WTC11 (cell line): ENCODE measurements around the gene PNO1. TPM values are rescaled to one million over a fixed set of nuclear protein-coding genes. Genes with fewer than 3 reads are reported as not detected.
A peak's percentile ranks its signal among the peaks of the same experiment; 100 is the strongest.

Experiments
- ATAC-seq: fragments of 200-7000 bp; cut with Tn5 transposase; 2 replicates; pipeline ENCODE4 v1.10.0; 2021; ENCODE audit warnings: mild to moderate bottlenecking, moderate library complexity
- CTCF ChIA-PET: fragments of 300-600 bp; sonication (Branson Sonifier 250); formaldehyde crosslinking; loops from one replicate; lab custom pipeline; 2021; ENCODE audit warnings: antibody characterized with exemption; lab: Charles Lee
- POLR2A ChIA-PET: fragments of 350-600 bp; sonication (Branson Sonifier 250); formaldehyde crosslinking; loops from one replicate; lab custom pipeline; 2021; ENCODE audit warnings: antibody characterized with exemption; lab: Charles Lee
- DNase-seq: peaks from one replicate; pipeline ENCODE4 v3.0.0; 2021; ENCODE audit warnings: low spot score
- H3K27ac Mint-ChIP-seq: 2 replicates; pipeline ENCODE4 v1.8.0; 2021; ENCODE audit warnings: mixed read lengths
- H3K27me3 Mint-ChIP-seq: 2 replicates; pipeline ENCODE4 v1.8.0; 2021; ENCODE audit warnings: low read depth, mild to moderate bottlenecking, moderate library complexity, mixed read lengths
- H3K36me3 Mint-ChIP-seq: 2 replicates; pipeline ENCODE4 v1.8.0; 2021; ENCODE audit warnings: mixed read lengths
- H3K4me1 Mint-ChIP-seq: 2 replicates; pipeline ENCODE4 v1.8.0; 2022; ENCODE audit warnings: mixed read lengths
- H3K4me3 Mint-ChIP-seq: 2 replicates; pipeline ENCODE4 v1.8.0; 2021; ENCODE audit warnings: mild to moderate bottlenecking, moderate library complexity, mixed read lengths
- H3K9me3 Mint-ChIP-seq: 2 replicates; pipeline ENCODE4 v1.8.0; 2021; ENCODE audit warnings: mixed read lengths
- CBFB ChIP-seq: sonication (generic); formaldehyde crosslinking; IDR thresholded peaks from 2 replicates; pipeline ENCODE4 v1.8.1; 2022; ENCODE audit warnings: mild to moderate bottlenecking, low read depth, missing genetic modification reagents
- FOXP4 ChIP-seq: sonication (generic); formaldehyde crosslinking; IDR thresholded peaks from 2 replicates; pipeline ENCODE4 v1.8.0; 2022; ENCODE audit warnings: mild to moderate bottlenecking, missing genetic modification reagents
- GTF2I ChIP-seq: fragments of 250-450 bp; sonication (Bioruptor Pico); conservative IDR thresholded peaks from 2 replicates; pipeline ENCODE4 v1.4.0; 2021; ENCODE audit warnings: mild to moderate bottlenecking
- PRDM15 ChIP-seq: sonication (generic); formaldehyde crosslinking; IDR thresholded peaks from 2 replicates; pipeline ENCODE4 v1.8.0; 2022; ENCODE audit warnings: missing genetic modification reagents
- TCF7 ChIP-seq: sonication (generic); formaldehyde crosslinking; IDR thresholded peaks from 2 replicates; pipeline ENCODE4 v1.8.0; 2022; ENCODE audit warnings: mild to moderate bottlenecking, low read depth, missing genetic modification reagents, moderate library complexity
- USF1 ChIP-seq: sonication (generic); formaldehyde crosslinking; IDR thresholded peaks from 2 replicates; pipeline ENCODE4 v1.8.0; 2022; ENCODE audit warnings: mild to moderate bottlenecking, missing genetic modification reagents
- ZMAT4 ChIP-seq: fragments of 250-450 bp; sonication (Bioruptor Pico); IDR thresholded peaks from 2 replicates; pipeline ENCODE4 v1.9.0; 2021; ENCODE audit warnings: mild to moderate bottlenecking
- ZNF138 ChIP-seq: sonication (generic); formaldehyde crosslinking; conservative IDR thresholded peaks from 2 replicates; pipeline ENCODE4 v1.8.1; 2022; ENCODE audit warnings: mild to moderate bottlenecking, moderate library complexity, missing genetic modification reagents
- ZNF263 ChIP-seq: sonication (generic); formaldehyde crosslinking; IDR thresholded peaks from 2 replicates; pipeline ENCODE4 v1.8.1; 2022; ENCODE audit warnings: low read depth, mild to moderate bottlenecking, moderate library complexity, missing genetic modification reagents
- ZNF281 ChIP-seq: sonication (generic); formaldehyde crosslinking; IDR thresholded peaks from 2 replicates; pipeline ENCODE4 v1.8.0; 2023; ENCODE audit warnings: mild to moderate bottlenecking, missing genetic modification reagents
- total RNA-seq: library from RNA; stranded (reverse); gene quantifications from 3 replicates; pipeline ENCODE4 v1.2.3, GENCODE V29; 2021

PNO1 gene
- total RNA-seq, 1 experiment from 2014 or later: 24.0 TPM

GRCh38 chr2:68141875-68142274 is 15.8 kb upstream of the PNO1 start:
- Mint-ChIP-seq H3K9me3 (no peaks in the 10 kb centered on the region), H3K27ac (no peak overlapping the region), H3K4me3 (no peak overlapping the region), H3K36me3 (peaks cover 3% of the 10 kb centered on the region), H3K4me1 (no peaks in the 10 kb centered on the region), H3K27me3 (no peaks in the 10 kb centered on the region)
- ChIA-PET CTCF (no interaction called here), POLR2A (no interaction called here)
- TF ChIP-seq ZNF263 (CRISPR knock-in tag): no peak
- no peak for TF ChIP-seq USF1 (CRISPR knock-in tag)
- no peak for TF ChIP-seq ZNF281 (CRISPR knock-in tag)
- no peak for TF ChIP-seq GTF2I (CRISPR knock-in tag)
- TF ChIP-seq CBFB (CRISPR knock-in tag): no peak
- TF ChIP-seq ZMAT4 (CRISPR knock-in tag): no peak
- TF ChIP-seq FOXP4 (CRISPR knock-in tag): no peak
- TF ChIP-seq PRDM15 (CRISPR knock-in tag): no peak
- TF ChIP-seq TCF7 (CRISPR knock-in tag): no peak
- no peak for DNase-seq
- ATAC-seq: no peak

- Mint-ChIP-seq H3K27me3 (no peaks in the 10 kb centered on the region), H3K9me3 (no peaks in the 10 kb centered on the region)
- DNase-seq: no peak
- TF ChIP-seq ZNF138 (CRISPR knock-in tag) (no peak), USF1 (CRISPR knock-in tag) (no peak), CBFB (CRISPR knock-in tag) (no peak)
- TF ChIP-seq, all 79 proteins: peak for 0
- H3K36me3 Mint-ChIP-seq: no peaks in the 10 kb centered on the region
- CTCF ChIA-PET: interaction anchor here (1.3 kb wide), 1 partner anchor 74 kb away, joined by 3 read pairs; no protein-coding TSS in a partner anchor
- no peak overlapping the region for H3K4me3 Mint-ChIP-seq
- ATAC-seq: no peak
- H3K4me1 Mint-ChIP-seq: peaks cover 4% of the 10 kb centered on the region
- POLR2A ChIA-PET: no interaction called here
- H3K27ac Mint-ChIP-seq: peak overlapping the region; percentile 16; the same call in 1 of the 2 replicates
These were observed 6.7 kb upstream of the PNO1 start for GRCh38 chr2:68151037-68151436.
